GM21528 (cell line): Measurements from ENCODE around the gene FHOD3.

ENCODE experiments used
- ATAC-seq: cut with Tn5 transposase; IDR thresholded peaks from one replicate; pipeline ENCODE4 v1.9.1; 2021; ENCODE audit warnings: mild to moderate bottlenecking, moderate library complexity; ENCODE audit not compliant: unreplicated experiment, low FRiP score

Gene FHOD3

GRCh38 chr18:36321658-36322407 lies 24.3 kb downstream of the FHOD3 start:
- ATAC-seq = no peak

DNA sequence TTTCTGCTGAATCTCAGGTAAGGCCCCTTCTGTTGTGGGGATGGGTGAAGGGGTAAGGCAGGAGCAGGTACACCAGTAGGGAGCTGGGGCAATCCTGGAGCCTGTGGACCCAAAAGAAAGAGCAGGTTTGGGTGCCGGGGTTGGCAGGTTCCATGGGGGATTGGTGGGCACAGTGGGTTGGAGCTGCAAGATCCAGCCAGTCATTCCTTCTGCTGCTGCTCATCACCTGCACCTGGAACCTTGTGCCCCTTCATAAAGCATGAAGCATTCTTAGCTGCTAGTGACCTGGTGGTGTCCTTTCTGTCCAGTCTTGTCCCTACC lies 24.9 kb downstream of the FHOD3 start:
- ATAC-seq = no peak

GRCh38 chr18:36322734-36323133 lies 25.2 kb downstream of the FHOD3 start:
- ATAC-seq = no peak

DNA sequence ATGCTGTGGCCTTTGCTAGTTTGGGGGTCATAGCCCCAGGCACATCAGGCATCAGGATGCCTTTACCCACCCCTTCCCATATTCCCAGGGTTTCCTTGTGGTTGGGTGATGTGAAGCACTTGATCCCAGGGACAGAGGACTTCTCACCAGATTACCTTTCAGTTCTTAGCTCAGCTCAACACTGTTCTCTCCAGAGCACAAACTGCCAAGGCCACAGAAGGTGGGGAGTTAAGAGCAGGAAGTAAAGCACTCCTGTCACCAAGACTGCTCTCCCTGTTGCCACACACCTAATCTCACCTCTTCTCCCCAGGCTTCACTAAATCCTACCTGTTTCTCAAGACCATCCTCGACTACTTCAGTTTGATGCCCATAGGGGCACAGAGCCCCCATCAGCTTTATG lies 25.9 kb downstream of the FHOD3 start:
- no peak for ATAC-seq

- no peak for ATAC-seq
Observed at GRCh38 chr18:36325846-36326245, 28.3 kb downstream of the FHOD3 start.

- no peak for ATAC-seq
Observed at GRCh38 chr18:36326771-36327170, 29.3 kb downstream of the FHOD3 start.

- no peak for ATAC-seq
Observed at GRCh38 chr18:36327352-36328316, 30.1 kb downstream of the FHOD3 start.

GRCh38 chr18:36328385-36328858 lies 30.9 kb downstream of the FHOD3 start:
- ATAC-seq = no peak

- ATAC-seq = no peak
Observed at GRCh38 chr18:36328916-36329315, 31.4 kb downstream of the FHOD3 start.

DNA sequence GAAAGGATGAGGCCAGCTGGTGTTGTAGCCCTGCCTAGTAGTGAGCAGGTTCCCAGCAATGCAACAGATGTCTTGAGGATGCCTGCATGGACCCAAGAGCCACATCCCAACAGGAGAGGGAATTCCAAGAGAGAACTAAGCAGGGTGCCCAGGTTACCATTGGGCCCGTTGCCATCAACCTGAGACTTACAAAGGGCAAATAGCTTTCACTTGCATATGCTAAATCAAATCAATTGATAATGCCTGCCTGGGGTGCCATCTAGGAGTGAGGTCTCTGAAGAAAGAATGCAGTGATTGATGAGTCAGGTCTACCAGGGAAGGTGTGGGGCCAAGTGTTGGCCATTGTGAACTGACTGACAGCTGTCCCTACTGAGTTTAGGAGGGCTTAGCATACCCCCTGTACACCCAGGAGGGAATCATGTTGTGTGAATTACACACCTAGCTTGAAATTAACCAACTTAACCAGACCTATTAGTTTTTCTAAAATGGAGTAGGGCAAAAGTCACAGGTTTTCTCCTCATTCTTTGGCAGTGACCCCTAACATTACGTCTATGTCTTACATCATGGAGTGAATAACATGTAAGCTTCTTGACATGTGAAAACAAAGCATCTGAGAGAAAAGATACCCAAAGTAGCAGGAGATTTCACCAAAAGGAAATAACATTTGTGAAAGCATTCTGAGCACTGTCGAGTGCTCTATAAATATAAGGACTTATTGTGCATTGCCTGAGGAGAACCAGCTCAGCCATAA lies 32.3 kb downstream of the FHOD3 start:
- ATAC-seq = no peak

- ATAC-seq = no peak
Observed at GRCh38 chr18:36330435-36331052, 33.0 kb downstream of the FHOD3 start.

DNA sequence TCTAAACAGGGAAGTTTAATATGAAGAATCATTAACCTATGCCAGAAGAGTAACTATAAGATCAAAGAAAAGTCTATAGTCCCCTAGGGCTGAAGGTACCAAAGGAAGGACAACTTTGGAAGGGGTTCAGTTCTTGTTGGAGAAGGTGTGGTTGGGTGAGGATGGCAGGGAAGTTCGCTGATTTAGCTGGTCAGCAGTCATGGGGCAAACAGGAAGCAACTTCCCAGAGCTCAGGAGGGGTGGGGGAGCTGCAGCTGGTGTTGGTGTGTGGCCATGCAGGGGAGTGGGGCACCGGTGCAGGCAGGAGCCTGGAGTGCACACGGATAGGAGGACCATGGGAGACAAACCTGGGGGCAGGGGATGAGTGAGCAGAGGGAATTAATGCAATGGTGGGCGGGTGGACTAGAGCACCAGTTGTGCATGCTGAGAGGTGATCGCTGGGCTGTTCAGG lies 34.0 kb downstream of the FHOD3 start:
- ATAC-seq = no peak

DNA sequence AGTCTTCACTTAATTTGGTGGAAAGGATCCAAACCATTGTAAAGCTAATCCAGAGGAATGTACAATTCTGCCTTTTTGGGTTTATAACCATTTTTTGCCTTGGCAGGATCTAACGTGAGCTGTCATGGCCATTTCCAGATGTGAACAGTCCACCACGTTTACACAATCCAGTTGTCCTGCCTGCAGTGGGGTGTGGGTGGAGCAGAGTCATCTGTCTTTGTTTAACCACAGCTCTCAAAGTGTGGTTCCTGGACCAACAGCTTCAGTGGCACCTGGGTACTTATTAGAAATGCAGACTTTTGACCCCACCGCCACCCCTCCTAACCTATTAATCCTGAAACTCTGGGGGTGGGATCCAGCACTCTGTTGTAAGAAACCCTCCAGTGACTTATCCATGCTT lies 35.9 kb downstream of the FHOD3 start:
- no peak for ATAC-seq

DNA sequence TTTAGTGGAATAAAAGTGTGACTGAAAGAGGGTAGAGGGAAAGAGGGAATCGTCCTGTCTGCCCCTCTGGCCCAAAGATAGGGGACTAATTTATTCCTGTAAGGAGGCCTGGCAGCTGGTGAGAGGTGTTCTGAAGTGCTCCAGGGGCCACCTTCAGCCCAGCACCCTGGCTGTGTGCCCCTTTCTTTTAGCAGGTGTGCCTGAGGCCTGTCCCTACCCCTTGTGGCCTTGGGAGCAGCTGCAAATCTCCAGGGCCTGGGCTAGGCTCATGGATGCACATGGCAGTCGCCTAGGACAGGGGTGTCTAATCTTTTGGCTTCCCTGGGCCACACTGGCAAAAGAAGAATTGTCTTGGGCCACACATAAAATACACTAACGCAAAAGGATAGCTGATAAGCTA lies 37.3 kb downstream of the FHOD3 start:
- ATAC-seq = no peak

- no peak for ATAC-seq
Observed at GRCh38 chr18:36335476-36336279, 38.2 kb downstream of the FHOD3 start.

GRCh38 chr18:36337679-36338402 lies 40.3 kb downstream of the FHOD3 start:
- no peak for ATAC-seq

- no peak for ATAC-seq
Observed at GRCh38 chr18:36338403-36338933, 41.0 kb downstream of the FHOD3 start.

DNA sequence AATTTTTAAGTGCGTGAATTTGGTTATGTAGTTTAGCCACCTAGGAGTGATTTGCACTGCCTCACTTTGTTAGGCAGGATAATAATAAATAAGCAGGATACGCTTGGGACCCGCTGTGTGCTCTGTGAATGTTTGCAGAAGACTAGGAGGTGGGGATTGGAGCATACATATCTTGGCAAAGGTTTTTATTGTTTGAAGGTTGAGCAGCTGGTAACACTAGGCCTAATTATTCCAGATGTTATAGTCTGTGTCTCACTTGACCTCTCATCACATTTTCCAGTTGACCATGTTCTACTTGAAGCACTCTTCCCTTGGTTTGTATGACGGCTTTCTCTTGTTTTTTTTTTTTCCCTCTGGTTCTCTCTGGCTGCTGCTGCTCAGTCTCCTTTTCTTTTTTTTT lies 42.7 kb downstream of the FHOD3 start:
- no peak for ATAC-seq

DNA sequence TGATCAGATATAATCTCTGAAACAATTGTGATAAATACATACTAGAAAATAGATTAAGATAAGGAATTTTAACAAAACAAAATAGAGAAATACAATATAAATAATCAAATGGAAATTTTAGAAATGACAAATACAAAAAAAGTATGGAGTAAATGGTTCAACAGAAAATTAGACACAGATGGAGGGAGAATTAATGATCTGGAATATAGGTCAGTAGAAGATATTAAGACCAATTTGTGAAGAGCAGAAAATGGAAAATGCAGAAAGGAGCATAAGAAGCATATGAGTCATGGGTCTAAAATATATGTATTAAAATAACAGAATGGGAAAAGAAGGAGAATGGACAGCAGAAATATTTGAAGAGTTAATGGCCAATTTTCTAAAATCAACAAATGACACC lies 44.4 kb downstream of the FHOD3 start:
- ATAC-seq = no peak
